Transverse colon (tissue), 4 donors: Measurements from ENCODE around the gene RAE1.

ENCODE experiments used
- EP300 ChIP-seq: sonication (generic); formaldehyde crosslinking; IDR thresholded peaks from one replicate; pipeline ENCODE4 v1.6.1; 2017; ENCODE audit warnings: antibody characterized with exemption, low read depth
- POLR2A ChIP-seq: fragments of 450-650 bp; IDR thresholded peaks from one replicate; pipeline ENCODE4 v1.6.1; 2016; ENCODE audit warnings: antibody characterized with exemption, mild to moderate bottlenecking, moderate library complexity
- POLR2AphosphoS5 ChIP-seq, 3 donors: sonication (generic); formaldehyde crosslinking; IDR thresholded peaks; one replicate each; pipeline ENCODE4 v1.6.1; 2016; ENCODE audit warnings: antibody characterized with exemption in 3 of 3
- TF ChIP-seq, protein P1 (sequence below), 5 experiments: fragments of 200-600 bp in 3 of 5; fragments of 450-650 bp in 2 of 5; sonication (generic) in 3 of 5; IDR thresholded peaks; 1 replicate in 2 of 5; 2 replicates in 3 of 5; pipeline ENCODE4 v1.5.1; 2016 to 2017; ENCODE audit warnings: antibody characterized with exemption in 5 of 5, inconsistent platforms in 3 of 5, mild to moderate bottlenecking in 2 of 5, moderate library complexity in 1 of 5

GRCh38 chr20:57394121-57395082, 43.3 kb downstream of the RAE1 start:
- TF ChIP-seq, protein P1, sequence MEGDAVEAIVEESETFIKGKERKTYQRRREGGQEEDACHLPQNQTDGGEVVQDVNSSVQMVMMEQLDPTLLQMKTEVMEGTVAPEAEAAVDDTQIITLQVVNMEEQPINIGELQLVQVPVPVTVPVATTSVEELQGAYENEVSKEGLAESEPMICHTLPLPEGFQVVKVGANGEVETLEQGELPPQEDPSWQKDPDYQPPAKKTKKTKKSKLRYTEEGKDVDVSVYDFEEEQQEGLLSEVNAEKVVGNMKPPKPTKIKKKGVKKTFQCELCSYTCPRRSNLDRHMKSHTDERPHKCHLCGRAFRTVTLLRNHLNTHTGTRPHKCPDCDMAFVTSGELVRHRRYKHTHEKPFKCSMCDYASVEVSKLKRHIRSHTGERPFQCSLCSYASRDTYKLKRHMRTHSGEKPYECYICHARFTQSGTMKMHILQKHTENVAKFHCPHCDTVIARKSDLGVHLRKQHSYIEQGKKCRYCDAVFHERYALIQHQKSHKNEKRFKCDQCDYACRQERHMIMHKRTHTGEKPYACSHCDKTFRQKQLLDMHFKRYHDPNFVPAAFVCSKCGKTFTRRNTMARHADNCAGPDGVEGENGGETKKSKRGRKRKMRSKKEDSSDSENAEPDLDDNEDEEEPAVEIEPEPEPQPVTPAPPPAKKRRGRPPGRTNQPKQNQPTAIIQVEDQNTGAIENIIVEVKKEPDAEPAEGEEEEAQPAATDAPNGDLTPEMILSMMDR (IDR thresholded peaks at IDR 0.05): peak in 1 of 5 experiments; percentile 22
- TF ChIP-seq POLR2A (no peak), EP300 (no peak), POLR2AphosphoS5 (IDR thresholded peaks at IDR 0.05) (no peak)
